ENCODE data around the gene ONECUT3.
"Not testable (repeated sequence)": the region's sequence is repeated elsewhere in the genome, so short reads cannot be mapped to it uniquely, and the experiment has no call there.

- TF ChIP-seq, protein P1, sequence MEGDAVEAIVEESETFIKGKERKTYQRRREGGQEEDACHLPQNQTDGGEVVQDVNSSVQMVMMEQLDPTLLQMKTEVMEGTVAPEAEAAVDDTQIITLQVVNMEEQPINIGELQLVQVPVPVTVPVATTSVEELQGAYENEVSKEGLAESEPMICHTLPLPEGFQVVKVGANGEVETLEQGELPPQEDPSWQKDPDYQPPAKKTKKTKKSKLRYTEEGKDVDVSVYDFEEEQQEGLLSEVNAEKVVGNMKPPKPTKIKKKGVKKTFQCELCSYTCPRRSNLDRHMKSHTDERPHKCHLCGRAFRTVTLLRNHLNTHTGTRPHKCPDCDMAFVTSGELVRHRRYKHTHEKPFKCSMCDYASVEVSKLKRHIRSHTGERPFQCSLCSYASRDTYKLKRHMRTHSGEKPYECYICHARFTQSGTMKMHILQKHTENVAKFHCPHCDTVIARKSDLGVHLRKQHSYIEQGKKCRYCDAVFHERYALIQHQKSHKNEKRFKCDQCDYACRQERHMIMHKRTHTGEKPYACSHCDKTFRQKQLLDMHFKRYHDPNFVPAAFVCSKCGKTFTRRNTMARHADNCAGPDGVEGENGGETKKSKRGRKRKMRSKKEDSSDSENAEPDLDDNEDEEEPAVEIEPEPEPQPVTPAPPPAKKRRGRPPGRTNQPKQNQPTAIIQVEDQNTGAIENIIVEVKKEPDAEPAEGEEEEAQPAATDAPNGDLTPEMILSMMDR (IDR thresholded peaks at IDR 0.05; ENCODE audit: low read length): not testable (repeated sequence)
- TF ChIP-seq EZH2 (optimal IDR thresholded peaks at IDR 0.05; ENCODE audit: low read depth, low read length); EZH2phosphoT487 (IDR thresholded peaks at IDR 0.05; ENCODE audit: low read length): not testable (repeated sequence)
Observed at GRCh38 chr19:1797313-1797712, 44.0 kb downstream of the ONECUT3 start.
